OCI-LY1 (cell line): ENCODE data around the gene KIFC3.
"Not testable (repeated sequence)": the region's sequence is repeated elsewhere in the genome, so short reads cannot be mapped to it uniquely, and the experiment has no call there.

Experiments used
- H2AFZ ChIP-seq: fragments of 200-600 bp; sonication (generic), shearing (Covaris generic); 2 replicates; pipeline ENCODE4 v1.6.0; 2014; ENCODE audit warnings: antibody characterized with exemption, mild to moderate bottlenecking, low read length
- H3F3A ChIP-seq: fragments of 200-600 bp; sonication (generic), shearing (Covaris generic); 2 replicates; pipeline ENCODE4 v1.6.0; 2014; ENCODE audit warnings: mild to moderate bottlenecking, antibody characterized with exemption, low read length, moderate library complexity; ENCODE audit not compliant: insufficient read depth
- H3K27ac ChIP-seq: fragments of 200-600 bp; sonication (generic); 2 replicates; pipeline ENCODE4 v1.5.1; 2014; ENCODE audit warnings: low read length, mixed run types, mild to moderate bottlenecking, low read depth; ENCODE audit not compliant: poor library complexity, severe bottlenecking
- H3K27me3 ChIP-seq: fragments of 200-600 bp; sonication (generic); 2 replicates; pipeline ENCODE4 v1.6.0; 2014; ENCODE audit warnings: antibody characterized with exemption, mild to moderate bottlenecking, low read length, moderate library complexity; ENCODE audit not compliant: insufficient read depth
- H3K36me3 ChIP-seq: fragments of 200-600 bp; sonication (generic); 2 replicates; pipeline ENCODE4 v1.6.1; 2014; ENCODE audit warnings: mild to moderate bottlenecking, antibody characterized with exemption, low read length, moderate library complexity, mixed read lengths; ENCODE audit not compliant: insufficient read depth
- H3K4me1 ChIP-seq: fragments of 200-600 bp; sonication (generic); 2 replicates; pipeline ENCODE4 v1.5.1; 2014; ENCODE audit warnings: mild to moderate bottlenecking, low read length, moderate library complexity; ENCODE audit not compliant: insufficient read depth, severe bottlenecking
- H3K4me2 ChIP-seq: fragments of 200-600 bp; sonication (generic), shearing (Covaris generic); 2 replicates; pipeline ENCODE4 v1.6.1; 2014; ENCODE audit warnings: low read length
- H3K4me3 ChIP-seq: fragments of 200-600 bp; sonication (generic); 2 replicates; pipeline ENCODE4 v1.5.1; 2014; ENCODE audit warnings: low read length, low read depth, mild to moderate bottlenecking, mixed read lengths; ENCODE audit not compliant: poor library complexity, severe bottlenecking
- H3K79me2 ChIP-seq: fragments of 200-600 bp; shearing (Covaris generic); 2 replicates; pipeline ENCODE4 v1.6.1; 2016; ENCODE audit warnings: mixed run types, low read length, mixed read lengths; ENCODE audit not compliant: insufficient read depth
- H3K9ac ChIP-seq: fragments of 200-600 bp; sonication (generic), shearing (Covaris generic); 2 replicates; pipeline ENCODE4 v1.6.1; 2014; ENCODE audit warnings: mild to moderate bottlenecking, low read length, mixed read lengths
- H3K9me2 ChIP-seq: fragments of 200-600 bp; sonication (generic), shearing (Covaris generic); 2 replicates; pipeline ENCODE4 v1.6.1; 2014; ENCODE audit warnings: low read depth, mild to moderate bottlenecking, low read length, mixed read lengths
- H3K9me3 ChIP-seq: fragments of 200-600 bp; shearing (Covaris generic); 2 replicates; pipeline ENCODE4 v1.6.1; 2014; ENCODE audit warnings: low read length, mixed read lengths
- H4K20me1 ChIP-seq: fragments of 200-600 bp; sonication (generic), shearing (Covaris generic); 2 replicates; pipeline ENCODE4 v1.6.0; 2016; ENCODE audit warnings: mild to moderate bottlenecking, low read length; ENCODE audit not compliant: insufficient read depth
- EZH2 ChIP-seq: fragments of 200-600 bp; sonication (generic), shearing (Covaris generic); IDR thresholded peaks from 2 replicates; pipeline ENCODE4 v1.8.0; 2017; ENCODE audit warnings: borderline replicate concordance, mixed run types, mild to moderate bottlenecking, antibody characterized with exemption, low read length, moderate library complexity, mixed read lengths
- TF ChIP-seq, protein P1 (sequence below): fragments of 200-600 bp; sonication (generic), shearing (Covaris generic); IDR thresholded peaks from 2 replicates; pipeline ENCODE4 v1.5.1; 2017; ENCODE audit warnings: mild to moderate bottlenecking, antibody characterized with exemption, low read length, moderate library complexity, mixed read lengths

Gene KIFC3

DNA sequence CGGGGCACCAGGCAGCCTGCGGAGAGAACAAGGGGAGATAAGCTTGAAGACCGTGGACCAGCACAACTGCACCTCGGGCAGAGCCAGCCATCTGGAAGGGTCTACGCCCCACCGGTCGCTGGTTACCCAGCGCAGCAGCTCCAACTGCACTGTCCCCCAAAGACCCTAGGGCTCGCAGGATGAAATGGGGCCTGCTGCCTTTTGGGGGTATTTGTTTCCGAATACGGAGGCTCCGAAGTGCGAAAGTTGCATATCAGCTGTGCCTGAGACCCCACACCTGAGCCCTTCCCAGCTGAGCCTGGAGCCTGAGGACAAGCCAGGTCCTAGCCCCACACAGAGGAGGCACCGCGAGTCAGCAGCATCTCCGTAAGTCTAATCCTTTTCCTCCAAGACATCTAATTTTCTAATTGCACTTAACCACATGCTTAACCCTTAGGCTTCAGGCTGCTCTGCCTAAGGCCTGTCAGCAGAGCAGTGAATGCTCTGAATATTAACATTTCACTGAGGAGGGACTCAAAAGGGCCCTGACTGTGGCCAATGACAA lies 4.0 kb downstream of the KIFC3 start:
- Histone ChIP-seq H3K27me3 (no peaks in the 10 kb centered on the region), H3K36me3 (no peaks in the 10 kb centered on the region), H3K27ac (no peak overlapping the region), H3K79me2 (no peaks in the 10 kb centered on the region), H4K20me1 (no peaks in the 10 kb centered on the region), H3K4me1 (no peaks in the 10 kb centered on the region), H3K4me2 (no peak overlapping the region), H3K4me3 (no peak overlapping the region), H3K9me3 (no peaks in the 10 kb centered on the region), H3F3A (no peaks in the 10 kb centered on the region), H2AFZ (no peak overlapping the region), H3K9me2 (no peaks in the 10 kb centered on the region), H3K9ac (no peak overlapping the region)
- TF ChIP-seq, protein P1, sequence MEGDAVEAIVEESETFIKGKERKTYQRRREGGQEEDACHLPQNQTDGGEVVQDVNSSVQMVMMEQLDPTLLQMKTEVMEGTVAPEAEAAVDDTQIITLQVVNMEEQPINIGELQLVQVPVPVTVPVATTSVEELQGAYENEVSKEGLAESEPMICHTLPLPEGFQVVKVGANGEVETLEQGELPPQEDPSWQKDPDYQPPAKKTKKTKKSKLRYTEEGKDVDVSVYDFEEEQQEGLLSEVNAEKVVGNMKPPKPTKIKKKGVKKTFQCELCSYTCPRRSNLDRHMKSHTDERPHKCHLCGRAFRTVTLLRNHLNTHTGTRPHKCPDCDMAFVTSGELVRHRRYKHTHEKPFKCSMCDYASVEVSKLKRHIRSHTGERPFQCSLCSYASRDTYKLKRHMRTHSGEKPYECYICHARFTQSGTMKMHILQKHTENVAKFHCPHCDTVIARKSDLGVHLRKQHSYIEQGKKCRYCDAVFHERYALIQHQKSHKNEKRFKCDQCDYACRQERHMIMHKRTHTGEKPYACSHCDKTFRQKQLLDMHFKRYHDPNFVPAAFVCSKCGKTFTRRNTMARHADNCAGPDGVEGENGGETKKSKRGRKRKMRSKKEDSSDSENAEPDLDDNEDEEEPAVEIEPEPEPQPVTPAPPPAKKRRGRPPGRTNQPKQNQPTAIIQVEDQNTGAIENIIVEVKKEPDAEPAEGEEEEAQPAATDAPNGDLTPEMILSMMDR, result no peak
- TF ChIP-seq EZH2, result no peak

DNA sequence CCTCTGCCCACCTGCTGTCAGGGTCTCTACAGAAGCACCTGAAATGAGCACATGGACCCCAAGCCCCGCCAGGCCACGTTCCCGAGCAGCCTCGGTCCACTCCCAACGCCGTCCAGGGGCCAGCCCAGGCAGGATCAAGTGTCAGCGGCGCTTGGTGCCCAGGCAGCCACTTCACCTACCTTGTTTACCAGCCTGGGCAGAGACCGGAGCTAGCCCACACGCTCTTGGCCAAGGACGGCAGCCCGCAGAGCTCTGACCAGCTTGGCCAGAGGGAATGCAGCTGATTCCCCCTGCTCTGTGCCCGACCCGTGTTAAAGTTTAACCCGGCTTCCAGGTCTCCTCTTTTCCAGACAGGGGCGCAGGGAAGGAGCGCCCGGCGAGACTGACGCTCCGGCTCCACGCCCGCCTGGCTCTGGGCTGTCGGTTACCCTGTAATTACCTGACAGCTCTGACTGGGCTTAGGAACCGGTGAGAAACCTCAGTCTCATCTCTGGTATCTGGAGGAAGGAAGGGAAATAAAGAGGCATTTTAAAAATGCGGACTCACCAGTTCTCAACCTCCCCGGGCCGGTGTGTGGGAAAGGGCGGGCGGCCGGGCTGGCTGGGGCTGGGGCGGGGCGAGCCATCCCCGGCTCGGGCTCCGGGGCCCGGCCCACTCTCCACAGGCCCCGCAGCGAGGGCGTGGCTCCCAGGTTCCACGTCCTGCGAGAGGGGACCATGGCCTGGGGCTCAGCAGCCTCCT lies 4.6 kb downstream of the KIFC3 start:
- no peaks in the 10 kb centered on the region for H3K4me1 ChIP-seq
- H3K9me3 ChIP-seq, result no peaks in the 10 kb centered on the region
- H3K9me2 ChIP-seq, result no peaks in the 10 kb centered on the region
- H4K20me1 ChIP-seq, result no peaks in the 10 kb centered on the region
- H3K36me3 ChIP-seq, result no peaks in the 10 kb centered on the region
- H3K4me3 ChIP-seq, result no peak overlapping the region
- no peak overlapping the region for H3K27ac ChIP-seq
- no peak overlapping the region for H3K9ac ChIP-seq
- H3F3A ChIP-seq, result no peaks in the 10 kb centered on the region
- no peak overlapping the region for H3K4me2 ChIP-seq
- H3K27me3 ChIP-seq, result no peaks in the 10 kb centered on the region
- H3K79me2 ChIP-seq, result no peaks in the 10 kb centered on the region
- TF ChIP-seq EZH2, result no peak
- TF ChIP-seq, protein P1, result no peak
- H2AFZ ChIP-seq, result no peak overlapping the region

DNA sequence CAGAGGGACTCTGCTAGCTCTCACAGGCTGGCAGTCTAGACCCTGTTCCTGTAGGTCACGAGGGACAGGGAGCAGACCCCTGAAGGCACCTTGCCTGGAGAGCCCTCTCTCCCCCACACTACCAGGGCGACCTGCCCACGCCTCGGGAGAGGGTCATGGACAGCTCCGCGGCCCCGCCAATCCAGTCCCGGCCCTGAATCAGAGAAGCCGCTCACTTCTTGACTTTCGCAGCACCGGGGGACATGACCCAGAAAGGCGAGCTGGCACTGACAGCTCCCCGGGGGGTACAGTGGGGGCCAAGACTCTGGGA lies 5.1 kb downstream of the KIFC3 start:
- H3K36me3 ChIP-seq, result no peaks in the 10 kb centered on the region
- no peaks in the 10 kb centered on the region for H3K9me3 ChIP-seq
- no peak overlapping the region for H2AFZ ChIP-seq
- H3K4me2 ChIP-seq, result no peak overlapping the region
- H3K79me2 ChIP-seq, result no peaks in the 10 kb centered on the region
- no peak overlapping the region for H3K4me3 ChIP-seq
- no peaks in the 10 kb centered on the region for H3F3A ChIP-seq
- no peaks in the 10 kb centered on the region for H3K9me2 ChIP-seq
- H3K27me3 ChIP-seq, result no peaks in the 10 kb centered on the region; the same call in 1 of the 2 replicates
- no peak for TF ChIP-seq EZH2
- TF ChIP-seq, protein P1, result no peak
- H3K27ac ChIP-seq, result no peak overlapping the region
- no peaks in the 10 kb centered on the region for H3K4me1 ChIP-seq
- no peak overlapping the region for H3K9ac ChIP-seq
- H4K20me1 ChIP-seq, result no peaks in the 10 kb centered on the region

DNA sequence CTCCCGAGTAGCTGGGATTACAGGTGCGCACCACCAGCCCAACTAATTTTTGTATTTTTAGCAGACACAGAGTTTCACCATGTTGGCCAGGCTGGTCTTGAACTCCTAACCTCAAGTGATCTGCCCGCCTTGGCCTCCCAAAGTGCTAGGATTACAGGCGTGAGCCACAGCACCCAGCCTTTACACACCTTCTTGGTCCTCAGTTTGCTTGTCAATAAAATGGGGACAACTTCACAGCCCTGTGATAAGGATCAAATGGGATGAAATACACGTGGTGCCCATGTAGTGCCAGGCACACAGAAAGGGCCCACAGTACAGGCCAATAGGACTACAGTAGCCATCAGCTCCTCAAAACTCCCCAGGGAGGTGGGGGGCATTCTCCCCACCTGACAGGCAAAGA lies 6.3 kb downstream of the KIFC3 start:
- H3K36me3 ChIP-seq, H3K9me3 ChIP-seq, H3K4me3 ChIP-seq, H2AFZ ChIP-seq, H3K79me2 ChIP-seq, H3K27ac ChIP-seq, H3K4me1 ChIP-seq, H3K27me3 ChIP-seq, H4K20me1 ChIP-seq, H3F3A ChIP-seq, H3K9ac ChIP-seq, H3K9me2 ChIP-seq, H3K4me2 ChIP-seq: not testable (repeated sequence)
